GM12878 (cell line): Measurements from ENCODE around the gene SRGAP1. TPM values are rescaled to one million over a fixed set of nuclear protein-coding genes. Genes with fewer than 3 reads are reported as not detected.

Experiments used
- ATAC-seq: fragments of 200-7000 bp; cut with Tn5 transposase; 3 replicates; pipeline ENCODE4 v1.9.1; 2020; ENCODE audit warnings: mild to moderate bottlenecking, moderate library complexity
- BruUV-seq: library from RNA; stranded (reverse); fragments of 400-500 nt; replicated peaks from 2 replicates; lab custom pipeline; 2021; lab: Mats Ljungman, UMichigan
- CTCF ChIA-PET: fragments of 300-600 bp; sonication (Branson Sonifier 250); formaldehyde crosslinking; extraction: SDS; loops from one replicate; lab custom pipeline; 2021; ENCODE audit warnings: inconsistent platforms; lab: Yijun Ruan, JAX
- POLR2A ChIA-PET: fragments of 350-600 bp; formaldehyde crosslinking; extraction: SDS; loops from one replicate; lab custom pipeline; 2021; ENCODE audit warnings: inconsistent platforms; lab: Charles Lee
- RAD21 ChIA-PET: fragments of 300-600 bp; sonication (Branson Sonifier 250); formaldehyde crosslinking; loops from one replicate; lab custom pipeline; 2023; ENCODE audit warnings: antibody characterized with exemption; ENCODE audit not compliant: unreplicated experiment; lab: Charles Lee
- SMC1A ChIA-PET: fragments of 300-600 bp; sonication (Branson Sonifier 250); formaldehyde crosslinking; loops from one replicate; lab custom pipeline; 2023; ENCODE audit not compliant: unreplicated experiment, uncharacterized antibody; lab: Charles Lee
- DNase-seq: peaks from one replicate; pipeline ENCODE4 v3.0.0-alpha.2; 2011; ENCODE audit warnings: low read depth, low spot score
- FAIRE-seq: peaks from 3 replicates; lab custom pipeline; 2011; peaks lifted over from hg19 to GRCh38; lab: Jason Lieb, UNC
- H2AFZ ChIP-seq: 2 replicates; pipeline ENCODE4 v1.6.0; 2011; ENCODE audit warnings: low read depth, low read length, control low read depth; ENCODE audit not compliant: control insufficient read depth
- H3K27ac ChIP-seq: 2 replicates; pipeline ENCODE4 v1.5.1; 2011; ENCODE audit warnings: control low read depth; ENCODE audit not compliant: control insufficient read depth, insufficient read depth
- H3K27me3 ChIP-seq, 2 experiments: replicated peaks in 1 of 2; 2 replicates each; pipeline versions ENCODE4 v1.6.0 to v1.6.1; 2011; ENCODE audit warnings: low read length in 1 of 2; ENCODE audit not compliant: control insufficient read depth in 2 of 2, insufficient read depth in 2 of 2
- H3K36me3 ChIP-seq, 2 experiments: 2 replicates each; pipeline ENCODE4 v1.5.1; 2011; ENCODE audit warnings: low read length in 1 of 2; ENCODE audit not compliant: control insufficient read depth in 2 of 2, insufficient read depth in 2 of 2
- H3K4me1 ChIP-seq: 2 replicates; pipeline ENCODE4 v1.6.1; 2011; ENCODE audit warnings: mild to moderate bottlenecking, low read length, moderate library complexity, mixed read lengths; ENCODE audit not compliant: control insufficient read depth, insufficient read depth
- H3K4me2 ChIP-seq: 2 replicates; pipeline ENCODE4 v1.6.0; 2011; ENCODE audit warnings: control low read depth; ENCODE audit not compliant: control insufficient read depth, insufficient read depth
- H3K4me3 ChIP-seq: fragments of 200-600 bp; sonication (generic); 2 replicates; pipeline ENCODE4 v1.5.1; 2016
- H3K79me2 ChIP-seq: 2 replicates; pipeline ENCODE4 v1.6.0; 2011; ENCODE audit warnings: low read length; ENCODE audit not compliant: control insufficient read depth, insufficient read depth
- H3K9ac ChIP-seq: 2 replicates; pipeline ENCODE4 v1.8.0; 2011; ENCODE audit warnings: low read length, control low read depth, mixed read lengths; ENCODE audit not compliant: control insufficient read depth, insufficient read depth
- H3K9me3 ChIP-seq: replicated peaks from 3 replicates; pipeline ENCODE4 v1.5.1; 2011; ENCODE audit warnings: mild to moderate bottlenecking, low read length; ENCODE audit not compliant: control insufficient read depth, insufficient read depth
- H4K20me1 ChIP-seq: 2 replicates; pipeline ENCODE4 v1.6.0; 2011; ENCODE audit not compliant: control insufficient read depth, insufficient read depth
- CHD4 ChIP-seq: fragments of 200-600 bp; sonication (generic); IDR thresholded peaks from 2 replicates; pipeline ENCODE4 v1.6.1; 2016; ENCODE audit warnings: mild to moderate bottlenecking
- EED ChIP-seq: sonication (generic); IDR thresholded peaks from 2 replicates; pipeline ENCODE4 v1.6.1; 2016; ENCODE audit warnings: antibody characterized with exemption, low read depth
- FOXM1 ChIP-seq: IDR thresholded peaks from 2 replicates; pipeline ENCODE4 v1.6.1; 2012; ENCODE audit warnings: low read depth, mild to moderate bottlenecking, inconsistent platforms, low read length, moderate library complexity
- MEF2A ChIP-seq: IDR thresholded peaks from 2 replicates; pipeline ENCODE4 v1.6.1; 2011; ENCODE audit warnings: low read depth, mild to moderate bottlenecking, low read length, moderate library complexity; ENCODE audit not compliant: insufficient read depth
- NFXL1 ChIP-seq: fragments of 450-650 bp; IDR thresholded peaks from 2 replicates; pipeline ENCODE4 v1.6.1; 2017; ENCODE audit warnings: antibody characterized with exemption, mild to moderate bottlenecking, borderline replicate concordance
- NR2C1 ChIP-seq: fragments of 450-650 bp; IDR thresholded peaks from 2 replicates; pipeline ENCODE4 v1.6.1; 2017; ENCODE audit warnings: antibody characterized with exemption, mild to moderate bottlenecking, moderate library complexity
- POLR2AphosphoS5 ChIP-seq: IDR thresholded peaks from 2 replicates; pipeline ENCODE4 v1.6.1; 2011; ENCODE audit warnings: mild to moderate bottlenecking, low read length, inconsistent platforms
- RAD21 ChIP-seq: IDR thresholded peaks from 2 replicates; pipeline ENCODE4 v1.6.1; 2011; ENCODE audit warnings: mild to moderate bottlenecking, low read depth, low read length, moderate library complexity; ENCODE audit not compliant: insufficient read depth
- SIN3A ChIP-seq: IDR thresholded peaks from 2 replicates; pipeline ENCODE4 v1.6.1; 2012; ENCODE audit warnings: low read depth, low read length, improper control_type of control experiment
- TARDBP ChIP-seq: IDR thresholded peaks from 2 replicates; pipeline ENCODE4 v1.6.1; 2016; ENCODE audit warnings: borderline replicate concordance
- YBX1 ChIP-seq: fragments of 450-650 bp; IDR thresholded peaks from 2 replicates; pipeline ENCODE4 v1.6.1; 2016; ENCODE audit warnings: antibody characterized with exemption
- YY1 ChIP-seq: IDR thresholded peaks from 2 replicates; pipeline ENCODE4 v1.6.1; 2011; ENCODE audit warnings: low read depth, mild to moderate bottlenecking, low read length
- ZNF24 ChIP-seq: fragments of 450-650 bp; IDR thresholded peaks from 2 replicates; pipeline ENCODE4 v1.6.1; 2017; ENCODE audit warnings: antibody characterized with exemption, mild to moderate bottlenecking
- WGBS: methylation state at CpG from one replicate; pipeline ENCODE4 v1.1.6; 2016; ENCODE audit warnings: low lambda C conversion rate; ENCODE audit not compliant: insufficient replicate concordance, insufficient coverage; ENCODE audit errors: missing lambda C conversion rate; 5-methylcytosine and 5-hydroxymethylcytosine counted together
- in situ Hi-C: fragments of 300-500 bp; cut with MboI; formaldehyde crosslinking; loops from 9 replicates; pipeline ENCODE4 v1.14.3; 2018; ENCODE audit warnings: mixed read lengths
- intact Hi-C: fragments of 100-400 bp; cut with micrococcal nuclease; formaldehyde crosslinking; loops from one replicate; pipeline ENCODE4 v1.14.2; 2022; ENCODE audit not compliant: unreplicated experiment
- polyA plus RNA-seq, 11 experiments: library from polyadenylated mRNA; depleted of rRNA in 4 of 11; unstranded in 6 of 11; stranded (reverse) in 5 of 11; fragments of >200 nt; fragmentation: Nextera tagmentation in 4 of 11; fragmentation: Illumina TruSeq in 1 of 11; extraction: Ambion mirVana in 4 of 11; extraction: Trizol in 1 of 11; gene quantifications; 1 replicate in 1 of 11; 2 replicates in 10 of 11; pipeline versions ENCODE4 v1.2.1 to v1.2.3, GENCODE V29; 2011 to 2016; ENCODE audit warnings: inconsistent platforms in 2 of 11, missing spikeins in 2 of 11, low read depth in 1 of 11
- total RNA-seq, 4 experiments: library from RNA; depleted of rRNA in 3 of 4; stranded (reverse); fragments of >200 nt in 3 of 4; fragmentation: Illumina TruSeq in 1 of 4; extraction: Trizol in 1 of 4; gene quantifications; 2 replicates each; pipeline versions ENCODE4 v1.2.1 to v1.2.3, GENCODE V29; 2013 to 2021
- TF ChIP-seq, protein P1 (sequence below): IDR thresholded peaks from 2 replicates; pipeline ENCODE4 v1.6.1; 2012; ENCODE audit warnings: low read depth, low read length, improper control_type of control experiment
- TF ChIP-seq, protein P2 (sequence below): fragments of 450-650 bp; IDR thresholded peaks from 2 replicates; pipeline ENCODE4 v1.6.1; 2017; ENCODE audit warnings: mild to moderate bottlenecking, low read depth, inconsistent platforms; ENCODE audit not compliant: poor library complexity, severe bottlenecking

The SRGAP1 gene
- total and polyA plus RNA-seq, 10 of the 15 experiments (the other 5 are each of a cell fraction or from before 2014, with no cell fraction given) = 0.16 to 0.85 (median 0.46) TPM

DNA sequence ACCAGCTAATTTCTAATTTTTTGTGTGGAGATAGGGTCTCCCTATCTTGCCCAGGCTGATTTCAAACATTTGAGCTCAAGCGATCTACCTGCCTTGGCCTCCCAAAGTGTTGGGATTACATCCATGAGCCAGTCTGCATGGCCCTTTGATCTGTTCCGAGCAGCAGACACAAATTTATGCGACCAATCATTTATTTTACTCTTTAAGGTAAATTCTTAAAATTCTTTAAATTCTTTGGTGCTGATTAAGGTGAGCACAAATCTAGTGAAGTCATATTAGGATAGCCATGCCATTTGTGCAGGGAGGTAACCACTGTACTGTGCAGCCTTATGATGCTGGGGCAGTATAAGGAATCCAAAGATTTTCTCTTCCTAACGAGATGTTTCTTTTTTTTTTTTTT lies 135.7 kb downstream of the SRGAP1 start:
- no peak overlapping the region for H3K4me3 ChIP-seq
- no peak overlapping the region for H2AFZ ChIP-seq
- H4K20me1 ChIP-seq = no peaks in the 10 kb centered on the region
- H3K9ac ChIP-seq = no peak overlapping the region
- no TSS peak for BruUV-seq
- no peak overlapping the region for H3K4me2 ChIP-seq
- ChIA-PET RAD21 (no interaction called here), SMC1A (interaction anchor here (1.9 kb wide), 1 partner anchor 11 kb away, joined by 5 read pairs; no protein-coding TSS in a partner anchor), POLR2A (no interaction called here), CTCF (no interaction called here)
- 64% methylated on average over 4 of the region's 4 CpGs for WGBS
- FAIRE-seq (no peak), DNase-seq (no peak), ATAC-seq (no peak)
- H3K36me3 ChIP-seq = no peaks in the 10 kb centered on the region
- no peak overlapping the region for H3K27ac ChIP-seq
- no peaks in the 10 kb centered on the region for H3K79me2 ChIP-seq
- no peaks in the 10 kb centered on the region for H3K4me1 ChIP-seq
- in situ Hi-C loops = no loop called here
- H3K9me3 ChIP-seq = no peaks in the 10 kb centered on the region
- H3K27me3 ChIP-seq = no peaks in the 10 kb centered on the region
- TF ChIP-seq, protein P1, sequence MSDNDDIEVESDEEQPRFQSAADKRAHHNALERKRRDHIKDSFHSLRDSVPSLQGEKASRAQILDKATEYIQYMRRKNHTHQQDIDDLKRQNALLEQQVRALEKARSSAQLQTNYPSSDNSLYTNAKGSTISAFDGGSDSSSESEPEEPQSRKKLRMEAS = no peak
- TF ChIP-seq NR2C1 (no peak), NFXL1 (no peak), EED (no peak), RAD21 (no peak), ZNF24 (no peak), YBX1 (no peak), POLR2AphosphoS5 (no peak), MEF2A (no peak), FOXM1 (no peak), YY1 (no peak), CHD4 (no peak), SIN3A (no peak), TARDBP (no peak)
- TF ChIP-seq, protein P2, sequence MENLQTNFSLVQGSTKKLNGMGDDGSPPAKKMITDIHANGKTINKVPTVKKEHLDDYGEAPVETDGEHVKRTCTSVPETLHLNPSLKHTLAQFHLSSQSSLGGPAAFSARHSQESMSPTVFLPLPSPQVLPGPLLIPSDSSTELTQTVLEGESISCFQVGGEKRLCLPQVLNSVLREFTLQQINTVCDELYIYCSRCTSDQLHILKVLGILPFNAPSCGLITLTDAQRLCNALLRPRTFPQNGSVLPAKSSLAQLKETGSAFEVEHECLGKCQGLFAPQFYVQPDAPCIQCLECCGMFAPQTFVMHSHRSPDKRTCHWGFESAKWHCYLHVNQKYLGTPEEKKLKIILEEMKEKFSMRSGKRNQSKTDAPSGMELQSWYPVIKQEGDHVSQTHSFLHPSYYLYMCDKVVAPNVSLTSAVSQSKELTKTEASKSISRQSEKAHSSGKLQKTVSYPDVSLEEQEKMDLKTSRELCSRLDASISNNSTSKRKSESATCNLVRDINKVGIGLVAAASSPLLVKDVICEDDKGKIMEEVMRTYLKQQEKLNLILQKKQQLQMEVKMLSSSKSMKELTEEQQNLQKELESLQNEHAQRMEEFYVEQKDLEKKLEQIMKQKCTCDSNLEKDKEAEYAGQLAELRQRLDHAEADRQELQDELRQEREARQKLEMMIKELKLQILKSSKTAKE = no peak
- TF ChIP-seq, all 136 proteins: peak for 0
- intact Hi-C loops = no loop called here
